AG04450 (cell line): Measurements from ENCODE around the gene IL20. TPM values are rescaled to one million over a fixed set of nuclear protein-coding genes. Genes with fewer than 3 reads are reported as not detected.

Experiments
- CTCF ChIA-PET: fragments of 300-600, 350-600 bp; formaldehyde crosslinking; extraction: SDS; loops from one replicate; lab custom pipeline; 2022; ENCODE audit warnings: antibody characterized with exemption, inconsistent platforms; lab: Charles Lee
- POLR2A ChIA-PET: fragments of 350-600 bp; formaldehyde crosslinking; extraction: SDS; loops from one replicate; lab custom pipeline; 2021; ENCODE audit warnings: antibody characterized with exemption, inconsistent platforms; lab: Yijun Ruan, JAX
- DNase-seq: peaks from one replicate; pipeline ENCODE4 v3.0.0-alpha.2; 2011; ENCODE audit warnings: low read depth, low spot score
- H3K27ac ChIP-seq: one replicate; pipeline ENCODE4 v1.5.1; 2012; ENCODE audit warnings: low read depth, low read length, control low read depth
- H3K27me3 ChIP-seq: one replicate; pipeline ENCODE4 v1.6.0; 2012; ENCODE audit warnings: low read length; ENCODE audit not compliant: control insufficient read depth, insufficient read depth
- H3K4me3 ChIP-seq: 2 replicates; pipeline ENCODE4 v1.5.1; 2011; ENCODE audit warnings: mild to moderate bottlenecking, low read depth, low read length, control low read depth
- H3K9me3 ChIP-seq: 2 replicates; pipeline ENCODE4 v1.5.1; 2012; ENCODE audit warnings: low read length; ENCODE audit not compliant: control insufficient read depth, insufficient read depth
- polyA plus RNA-seq: library from polyadenylated mRNA; depleted of rRNA; stranded (reverse); fragments of >200 nt; gene quantifications from 2 replicates; pipeline ENCODE4 v1.2.3, GENCODE V29; 2011
- TF ChIP-seq, protein P1 (sequence below): IDR thresholded peaks from 2 replicates; pipeline ENCODE4 v1.5.1; 2011; ENCODE audit warnings: low read depth, low read length, control low read depth, inconsistent platforms

The IL20 gene
- polyA plus RNA-seq, 1 experiment = not detected

DNA sequence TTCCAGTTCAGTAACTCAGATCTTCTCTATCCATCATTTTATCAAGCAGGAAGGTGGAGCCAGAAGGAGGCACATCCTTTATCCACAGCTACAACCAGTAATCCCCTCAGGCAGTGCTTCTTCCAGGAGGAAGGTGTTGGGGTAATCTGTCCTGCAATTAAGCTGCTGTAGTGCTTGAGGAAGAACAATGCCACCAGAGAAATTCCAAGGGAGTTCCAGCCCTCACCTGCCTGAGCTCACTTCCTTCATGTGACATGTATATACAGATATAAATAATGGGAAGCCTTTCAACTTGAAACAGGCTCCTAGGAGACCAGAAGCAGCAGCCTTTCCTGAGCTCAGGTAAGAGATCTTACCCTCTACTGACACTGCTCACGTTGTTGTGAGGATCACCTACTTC lies 2.2 kb upstream of the IL20 start:
- Histone ChIP-seq H3K27me3 (no peaks in the 10 kb centered on the region), H3K4me3 (no peak overlapping the region), H3K9me3 (no peaks in the 10 kb centered on the region), H3K27ac (no peak overlapping the region)
- ChIA-PET CTCF (interaction anchor here (3.1 to 3.8 kb wide), 2 partner anchors 8 to 49 kb away, joined by 43 to 46 read pairs; no protein-coding TSS in a partner anchor), POLR2A (no interaction called here)
- TF ChIP-seq, protein P1, sequence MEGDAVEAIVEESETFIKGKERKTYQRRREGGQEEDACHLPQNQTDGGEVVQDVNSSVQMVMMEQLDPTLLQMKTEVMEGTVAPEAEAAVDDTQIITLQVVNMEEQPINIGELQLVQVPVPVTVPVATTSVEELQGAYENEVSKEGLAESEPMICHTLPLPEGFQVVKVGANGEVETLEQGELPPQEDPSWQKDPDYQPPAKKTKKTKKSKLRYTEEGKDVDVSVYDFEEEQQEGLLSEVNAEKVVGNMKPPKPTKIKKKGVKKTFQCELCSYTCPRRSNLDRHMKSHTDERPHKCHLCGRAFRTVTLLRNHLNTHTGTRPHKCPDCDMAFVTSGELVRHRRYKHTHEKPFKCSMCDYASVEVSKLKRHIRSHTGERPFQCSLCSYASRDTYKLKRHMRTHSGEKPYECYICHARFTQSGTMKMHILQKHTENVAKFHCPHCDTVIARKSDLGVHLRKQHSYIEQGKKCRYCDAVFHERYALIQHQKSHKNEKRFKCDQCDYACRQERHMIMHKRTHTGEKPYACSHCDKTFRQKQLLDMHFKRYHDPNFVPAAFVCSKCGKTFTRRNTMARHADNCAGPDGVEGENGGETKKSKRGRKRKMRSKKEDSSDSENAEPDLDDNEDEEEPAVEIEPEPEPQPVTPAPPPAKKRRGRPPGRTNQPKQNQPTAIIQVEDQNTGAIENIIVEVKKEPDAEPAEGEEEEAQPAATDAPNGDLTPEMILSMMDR = no peak
- no peak for DNase-seq

DNA sequence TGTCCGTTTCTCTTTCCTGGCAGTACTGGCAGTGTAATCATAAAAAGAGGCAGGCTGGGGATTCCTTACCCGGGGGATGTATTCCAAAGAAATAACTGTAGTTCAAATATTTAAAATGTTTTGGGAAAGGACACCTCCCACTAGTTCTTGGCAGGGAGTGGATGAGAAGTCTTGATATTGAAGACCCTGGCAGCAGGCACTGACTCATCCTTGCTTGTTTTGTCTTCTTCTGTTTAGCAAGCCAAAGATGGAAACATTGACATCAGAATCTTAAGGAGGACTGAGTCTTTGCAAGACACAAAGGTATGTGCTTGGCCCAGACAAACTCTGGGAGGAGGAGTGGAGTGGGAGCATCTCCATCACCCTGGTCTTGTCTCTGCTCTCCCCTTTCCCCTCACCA lies 639 bp downstream of the IL20 start:
- no peak overlapping the region for H3K27ac ChIP-seq
- TF ChIP-seq, protein P1 = no peak
- no peak overlapping the region for H3K4me3 ChIP-seq
- H3K9me3 ChIP-seq = no peaks in the 10 kb centered on the region
- DNase-seq = no peak
- no peaks in the 10 kb centered on the region for H3K27me3 ChIP-seq
- CTCF ChIA-PET = interaction anchor here (0.7 to 3.8 kb wide), 12 partner anchors 11 to 60 kb away, joined by 4 to 46 read pairs (median 10); no protein-coding TSS in a partner anchor
- POLR2A ChIA-PET = no interaction called here

DNA sequence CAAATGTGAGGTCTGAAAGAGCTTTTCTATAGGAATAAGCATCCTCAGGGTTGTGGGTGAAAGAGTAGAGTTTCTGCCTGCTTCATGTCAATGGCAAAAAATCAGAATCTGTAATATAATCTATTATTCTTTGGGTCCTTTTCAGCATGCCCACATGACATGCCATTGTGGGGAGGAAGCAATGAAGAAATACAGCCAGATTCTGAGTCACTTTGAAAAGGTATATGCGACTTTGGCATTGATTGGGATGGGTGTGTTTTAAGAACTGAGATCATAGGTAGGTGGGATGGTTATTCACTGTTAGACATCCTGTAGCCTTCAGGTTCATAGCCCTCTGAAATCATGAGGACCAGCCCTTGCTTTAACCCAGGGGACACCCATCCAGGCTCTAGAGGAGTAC lies 1.8 kb downstream of the IL20 start:
- DNase-seq = no peak
- Histone ChIP-seq H3K27ac (no peak overlapping the region), H3K27me3 (no peaks in the 10 kb centered on the region), H3K9me3 (peaks cover 2% of the 10 kb centered on the region; the same call in 1 of the 2 replicates), H3K4me3 (no peak overlapping the region)
- TF ChIP-seq, protein P1 = no peak
- POLR2A ChIA-PET = no interaction called here
- CTCF ChIA-PET = interaction anchor here (1.8 to 3.7 kb wide), 2 partner anchors 41 to 44 kb away, joined by 4 to 28 read pairs; no protein-coding TSS in a partner anchor

DNA sequence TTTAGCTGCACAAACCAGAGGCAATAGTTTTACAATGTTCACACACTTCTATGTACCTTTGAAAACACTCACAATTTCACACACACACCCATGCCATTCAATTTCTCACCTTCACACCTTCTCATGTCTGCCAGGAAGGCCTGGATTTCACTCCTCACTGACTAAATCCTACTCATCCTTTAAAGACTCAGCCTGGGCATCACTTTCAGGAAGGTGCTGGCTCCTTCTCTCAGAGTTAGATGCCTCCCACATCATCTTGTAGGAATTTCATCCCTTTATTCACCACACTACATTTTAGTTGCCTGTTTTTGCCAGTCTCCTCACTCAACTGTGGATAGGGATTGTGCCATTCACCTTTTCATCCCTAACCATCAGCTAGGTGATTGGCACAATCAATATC lies 2.3 kb downstream of the IL20 start:
- ChIA-PET POLR2A (no interaction called here), CTCF (interaction anchor here (1.3 to 1.8 kb wide), 2 partner anchors 44 to 45 kb away, joined by 4 read pairs; no protein-coding TSS in a partner anchor)
- DNase-seq = no peak
- H3K9me3 ChIP-seq = peaks cover 4% of the 10 kb centered on the region; the same call in 1 of the 2 replicates
- no peak overlapping the region for H3K27ac ChIP-seq
- no peaks in the 10 kb centered on the region for H3K27me3 ChIP-seq
- no peak overlapping the region for H3K4me3 ChIP-seq
- TF ChIP-seq, protein P1 = no peak

DNA sequence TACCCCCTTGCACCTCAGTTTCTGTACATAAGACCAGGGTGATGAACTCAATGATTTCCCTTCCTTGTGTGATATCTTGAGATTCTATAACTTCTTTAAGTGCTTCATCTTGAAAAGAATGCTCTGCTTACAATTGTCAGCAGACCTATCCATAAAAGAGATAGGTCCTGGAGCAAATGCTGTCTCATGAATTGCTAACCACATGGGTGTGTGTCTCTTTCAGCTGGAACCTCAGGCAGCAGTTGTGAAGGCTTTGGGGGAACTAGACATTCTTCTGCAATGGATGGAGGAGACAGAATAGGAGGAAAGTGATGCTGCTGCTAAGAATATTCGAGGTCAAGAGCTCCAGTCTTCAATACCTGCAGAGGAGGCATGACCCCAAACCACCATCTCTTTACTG lies 2.8 kb downstream of the IL20 start:
- H3K27me3 ChIP-seq = no peaks in the 10 kb centered on the region
- CTCF ChIA-PET = interaction anchor here (1.3 to 1.8 kb wide), 2 partner anchors 43 to 44 kb away, joined by 4 read pairs; no protein-coding TSS in a partner anchor
- POLR2A ChIA-PET = no interaction called here
- no peak overlapping the region for H3K4me3 ChIP-seq
- DNase-seq = no peak
- peaks cover 4% of the 10 kb centered on the region; the same call in 1 of the 2 replicates for H3K9me3 ChIP-seq
- TF ChIP-seq, protein P1 = no peak
- H3K27ac ChIP-seq = no peak overlapping the region
